CD14-positive monocyte (primary cell): Measurements from ENCODE around the gene CPN2. TPM values are rescaled to one million over a fixed set of nuclear protein-coding genes. Genes with fewer than 3 reads are reported as not detected.
A peak's percentile ranks its signal among the peaks of the same experiment; 100 is the strongest.

Experiments
- DNase-seq, 3 donors: peaks; one replicate each; pipeline ENCODE4 v3.0.0-alpha.2; 2011 to 2022
- H2AFZ ChIP-seq: 2 replicates; pipeline ENCODE4 v1.6.0; 2012; ENCODE audit warnings: mild to moderate bottlenecking, low read depth, low read length, inconsistent platforms; ENCODE audit not compliant: insufficient read depth, poor library complexity, severe bottlenecking
- H3K27ac ChIP-seq, 2 donors: 1 replicate in 1 of 2; 2 replicates in 1 of 2; pipeline ENCODE4 v1.5.1; 2012 to 2013; ENCODE audit warnings: low read length in 2 of 2, control low read depth in 1 of 2, inconsistent platforms in 1 of 2, low read depth in 1 of 2, mild to moderate bottlenecking in 1 of 2
- H3K27me3 ChIP-seq, 2 donors: one replicate each; pipeline versions ENCODE4 v1.6.0 to v1.6.1; 2011 to 2013; ENCODE audit warnings: low read length in 2 of 2; ENCODE audit not compliant: control insufficient read depth in 2 of 2, insufficient read depth in 2 of 2
- H3K36me3 ChIP-seq, 2 donors: replicated peaks in 1 of 2; 1 replicate in 1 of 2; 2 replicates in 1 of 2; pipeline versions ENCODE4 v1.5.1 to v1.6.1; 2012 to 2013; ENCODE audit warnings: low read length in 2 of 2, control low read depth in 1 of 2, inconsistent platforms in 1 of 2, mild to moderate bottlenecking in 1 of 2; ENCODE audit not compliant: insufficient read depth in 2 of 2, control insufficient read depth in 1 of 2
- H3K4me1 ChIP-seq, 2 donors: 1 replicate in 1 of 2; 2 replicates in 1 of 2; pipeline versions ENCODE4 v1.5.1 to v1.6.1; 2012 to 2013; ENCODE audit warnings: low read length in 2 of 2, control low read depth in 1 of 2, inconsistent platforms in 1 of 2, mild to moderate bottlenecking in 1 of 2, moderate library complexity in 1 of 2; ENCODE audit not compliant: insufficient read depth in 2 of 2, control insufficient read depth in 1 of 2
- H3K4me2 ChIP-seq: replicated peaks from 2 replicates; pipeline ENCODE3; 2012; ENCODE audit warnings: low read length, moderate library complexity, mild to moderate bottlenecking; ENCODE audit not compliant: poor library complexity, severe bottlenecking; ENCODE audit errors: extremely low read depth
- H3K4me3 ChIP-seq, 3 experiments: fragments of 200-600 bp in 1 of 3; sonication (generic) in 1 of 3; replicated peaks in 1 of 3; 1 replicate in 2 of 3; 2 replicates in 1 of 3; pipeline ENCODE4 v1.5.1; 2011 to 2013; ENCODE audit warnings: low read length in 3 of 3, mild to moderate bottlenecking in 3 of 3, control low read depth in 2 of 3, low read depth in 2 of 3, inconsistent platforms in 1 of 3, moderate library complexity in 1 of 3
- H3K79me2 ChIP-seq: 2 replicates; pipeline ENCODE4 v1.6.0; 2012; ENCODE audit warnings: mild to moderate bottlenecking, control low read depth, inconsistent platforms, low read length, moderate library complexity; ENCODE audit not compliant: insufficient read depth
- H3K9ac ChIP-seq: 2 replicates; pipeline ENCODE4 v1.6.0; 2017; ENCODE audit warnings: low read length, mild to moderate bottlenecking; ENCODE audit not compliant: insufficient read depth, poor library complexity, severe bottlenecking
- H3K9me3 ChIP-seq, 2 donors: replicated peaks in 1 of 2; 1 replicate in 1 of 2; 2 replicates in 1 of 2; pipeline versions ENCODE4 v1.5.1 to v1.6.1; 2012 to 2013; ENCODE audit warnings: low read length in 2 of 2, control low read depth in 1 of 2; ENCODE audit not compliant: control insufficient read depth in 1 of 2, insufficient read depth in 1 of 2
- H4K20me1 ChIP-seq: 2 replicates; pipeline ENCODE4 v1.6.0; 2012; ENCODE audit warnings: mild to moderate bottlenecking, low read length, control low read depth, moderate library complexity; ENCODE audit not compliant: insufficient read depth
- H3K27ac Mint-ChIP-seq, 7 donors: one replicate each; pipeline ENCODE4 v1.8.0; 2020; ENCODE audit warnings: mild to moderate bottlenecking in 7 of 7, mixed read lengths in 7 of 7, moderate library complexity in 6 of 7, inconsistent platforms in 2 of 7
- H3K27me3 Mint-ChIP-seq, 3 donors: one replicate each; pipeline ENCODE4 v1.8.0; 2021 to 2022; ENCODE audit warnings: low read depth in 3 of 3, mild to moderate bottlenecking in 3 of 3, mixed read lengths in 3 of 3, moderate library complexity in 3 of 3, inconsistent platforms in 1 of 3
- H3K36me3 Mint-ChIP-seq, 2 donors: one replicate each; pipeline ENCODE4 v1.8.0; 2020; ENCODE audit warnings: mixed read lengths in 2 of 2, inconsistent platforms in 1 of 2, mild to moderate bottlenecking in 1 of 2
- H3K4me1 Mint-ChIP-seq: one replicate; pipeline ENCODE4 v1.8.0; 2020; ENCODE audit warnings: mild to moderate bottlenecking, mixed read lengths
- H3K4me3 Mint-ChIP-seq, 2 donors: one replicate each; pipeline ENCODE4 v1.8.0; 2020; ENCODE audit warnings: mild to moderate bottlenecking in 2 of 2, mixed read lengths in 2 of 2, moderate library complexity in 1 of 2
- H3K9me3 Mint-ChIP-seq, 7 donors: one replicate each; pipeline ENCODE4 v1.8.0; 2020 to 2022; ENCODE audit warnings: mixed read lengths in 7 of 7, mild to moderate bottlenecking in 6 of 7, moderate library complexity in 6 of 7, inconsistent platforms in 2 of 7
- WGBS: methylation state at CpG from one replicate; pipeline ENCODE4 v1.1.5; 2013; ENCODE audit warnings: missing lambda C conversion rate; ENCODE audit not compliant: insufficient coverage; 5-methylcytosine and 5-hydroxymethylcytosine counted together
- intact Hi-C, 2 donors: fragments of 100-400 bp; cut with micrococcal nuclease; formaldehyde crosslinking; loops; one replicate each; pipeline versions ENCODE4 v1.15.0 to v1.15.1; 2023
- polyA plus RNA-seq, 3 donors: library from polyadenylated mRNA; depleted of rRNA in 1 of 3; unstranded in 2 of 3; stranded (reverse) in 1 of 3; fragments of 300-500 nt in 2 of 3; fragments of >200 nt in 1 of 3; fragmentation: Illumina TruSeq in 2 of 3; gene quantifications; 1 replicate in 2 of 3; 2 replicates in 1 of 3; pipeline ENCODE4 v1.2.3, GENCODE V29; 2012 to 2021
- TF ChIP-seq, protein P1 (sequence below): fragments of 200-600 bp; IDR thresholded peaks from one replicate; pipeline ENCODE4 v1.8.0; 2022; ENCODE audit warnings: antibody characterized with exemption, mild to moderate bottlenecking

CPN2 gene
- polyA plus RNA-seq, 3 donors, result not detected

DNA sequence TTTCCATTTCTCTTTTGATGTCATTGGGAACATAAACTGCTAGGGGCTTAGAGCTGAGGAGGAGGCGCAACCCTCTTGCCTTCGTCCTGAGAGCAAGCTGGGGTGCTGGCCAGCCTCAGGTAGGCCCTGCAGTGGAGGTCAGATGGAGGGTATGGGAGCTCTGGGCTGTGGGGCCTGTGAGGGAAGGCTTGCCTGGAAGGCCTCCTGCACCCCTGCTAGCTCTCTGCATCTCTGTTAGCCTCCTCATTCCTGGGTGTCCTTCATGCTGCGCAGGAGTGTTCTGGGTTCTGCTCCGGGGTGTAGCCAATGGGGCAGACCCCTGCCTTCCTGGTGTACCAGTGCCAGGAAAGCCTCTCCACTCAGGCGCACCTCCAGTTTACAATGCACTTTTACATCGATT, 36.1 kb upstream of the CPN2 start:
- Histone ChIP-seq H3K36me3 (no peaks in the 10 kb centered on the region), H3K27me3 (peaks cover 0 to 2% of the 10 kb centered on the region in 2 donors), H3K4me2 (no peak overlapping the region), H2AFZ (no peak overlapping the region), H3K9ac (no peak overlapping the region), H3K4me3 (no peak overlapping the region), H3K4me1 (no peaks in the 10 kb centered on the region), H4K20me1 (no peaks in the 10 kb centered on the region), H3K79me2 (no peaks in the 10 kb centered on the region), H3K27ac (no peak overlapping the region), H3K9me3 (peaks cover 0 to 6% of the 10 kb centered on the region in 2 donors)
- H3K36me3 Mint-ChIP-seq, result no peaks in the 10 kb centered on the region
- intact Hi-C loops, result no loop called here
- TF ChIP-seq, protein P1, sequence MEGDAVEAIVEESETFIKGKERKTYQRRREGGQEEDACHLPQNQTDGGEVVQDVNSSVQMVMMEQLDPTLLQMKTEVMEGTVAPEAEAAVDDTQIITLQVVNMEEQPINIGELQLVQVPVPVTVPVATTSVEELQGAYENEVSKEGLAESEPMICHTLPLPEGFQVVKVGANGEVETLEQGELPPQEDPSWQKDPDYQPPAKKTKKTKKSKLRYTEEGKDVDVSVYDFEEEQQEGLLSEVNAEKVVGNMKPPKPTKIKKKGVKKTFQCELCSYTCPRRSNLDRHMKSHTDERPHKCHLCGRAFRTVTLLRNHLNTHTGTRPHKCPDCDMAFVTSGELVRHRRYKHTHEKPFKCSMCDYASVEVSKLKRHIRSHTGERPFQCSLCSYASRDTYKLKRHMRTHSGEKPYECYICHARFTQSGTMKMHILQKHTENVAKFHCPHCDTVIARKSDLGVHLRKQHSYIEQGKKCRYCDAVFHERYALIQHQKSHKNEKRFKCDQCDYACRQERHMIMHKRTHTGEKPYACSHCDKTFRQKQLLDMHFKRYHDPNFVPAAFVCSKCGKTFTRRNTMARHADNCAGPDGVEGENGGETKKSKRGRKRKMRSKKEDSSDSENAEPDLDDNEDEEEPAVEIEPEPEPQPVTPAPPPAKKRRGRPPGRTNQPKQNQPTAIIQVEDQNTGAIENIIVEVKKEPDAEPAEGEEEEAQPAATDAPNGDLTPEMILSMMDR, result no peak
- DNase-seq, result no peak
- peak overlapping the region in 1 of 7 donors; percentile 12 for H3K27ac Mint-ChIP-seq
- peaks cover 5 to 10% (median 8%) of the 10 kb centered on the region in 7 donors for H3K9me3 Mint-ChIP-seq
- H3K4me1 Mint-ChIP-seq, result peaks cover 2% of the 10 kb centered on the region
- H3K27me3 Mint-ChIP-seq, result peaks cover 14 to 26% (median 23%) of the 10 kb centered on the region in 3 donors
- 95% methylated on average over 3 of the region's 6 CpGs for WGBS
- H3K4me3 Mint-ChIP-seq, result no peak overlapping the region

DNA sequence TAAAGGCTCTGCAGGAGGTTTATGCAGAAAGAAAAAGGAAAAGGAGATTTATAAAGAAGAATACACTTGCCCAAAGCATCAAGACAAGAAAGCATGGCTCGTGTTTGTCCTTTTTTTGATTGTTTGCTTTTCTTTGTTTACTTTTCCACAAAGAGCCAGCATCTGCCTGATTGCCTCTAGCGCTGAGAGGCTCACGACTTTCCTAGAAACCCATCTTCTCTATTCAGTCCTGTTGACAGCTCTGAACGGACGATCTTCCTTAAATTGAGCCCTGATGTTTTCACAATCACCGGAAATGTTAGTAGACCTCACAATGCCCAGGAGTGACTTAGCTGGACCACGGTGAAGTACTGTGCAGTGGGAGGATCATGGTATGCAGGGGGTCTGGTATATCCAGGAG, 35.5 kb upstream of the CPN2 start:
- DNase-seq, result no peak
- Histone ChIP-seq H3K27ac (no peak overlapping the region), H3K27me3 (peaks cover 0 to 2% of the 10 kb centered on the region in 2 donors), H3K79me2 (no peaks in the 10 kb centered on the region), H4K20me1 (no peaks in the 10 kb centered on the region), H3K36me3 (no peaks in the 10 kb centered on the region), H3K4me1 (no peaks in the 10 kb centered on the region), H2AFZ (no peak overlapping the region), H3K9me3 (peaks cover 0 to 6% of the 10 kb centered on the region in 2 donors), H3K4me2 (no peak overlapping the region), H3K9ac (no peak overlapping the region), H3K4me3 (no peak overlapping the region)
- intact Hi-C loops, result no loop called here
- H3K27me3 Mint-ChIP-seq, result peaks cover 14 to 26% (median 20%) of the 10 kb centered on the region in 3 donors
- H3K27ac Mint-ChIP-seq, result no peak overlapping the region
- peaks cover 2% of the 10 kb centered on the region for H3K4me1 Mint-ChIP-seq
- H3K36me3 Mint-ChIP-seq, result no peaks in the 10 kb centered on the region
- H3K4me3 Mint-ChIP-seq, result no peak overlapping the region
- TF ChIP-seq, protein P1, result no peak
- WGBS, result 63% methylated on average over 5 of the region's 7 CpGs
- peaks cover 5 to 10% (median 7%) of the 10 kb centered on the region in 7 donors for H3K9me3 Mint-ChIP-seq
